A549 (cell line): ENCODE data around the gene NDUFA8. TPM values are rescaled to one million over a fixed set of nuclear protein-coding genes. Genes with fewer than 3 reads are reported as not detected.

Source experiments
- ATAC-seq, 2 experiments: fragments of 200-7000 bp in 1 of 2; fragments of >200 bp in 1 of 2; cut with Nextera tagmentation in 1 of 2; cut with Tn5 transposase in 1 of 2; 3 replicates each; pipeline versions ENCODE4 v1.8.0 to v1.9.1; 2018 to 2020; ENCODE audit warnings: mild to moderate bottlenecking in 1 of 2, moderate library complexity in 1 of 2
- CTCF ChIA-PET: fragments of 300-600 bp; sonication (Branson Sonifier 250); formaldehyde crosslinking; extraction: SDS; loops from one replicate; lab custom pipeline; 2021; ENCODE audit warnings: antibody characterized with exemption, inconsistent platforms; lab: Yijun Ruan, JAX
- POLR2A ChIA-PET: fragments of 350-600 bp; formaldehyde crosslinking; extraction: SDS; loops from one replicate; lab custom pipeline; 2021; ENCODE audit warnings: antibody characterized with exemption, inconsistent platforms; lab: Yijun Ruan, JAX
- DNase-seq, 2 experiments: peaks; one replicate each; pipeline versions ENCODE4 v3.0.0 to v3.0.0-alpha.2; 2011 to 2016; ENCODE audit warnings: low read depth in 1 of 2, low spot score in 1 of 2
- FAIRE-seq: peaks from 2 replicates; lab custom pipeline; 2011; peaks lifted over from hg19 to GRCh38; lab: Jason Lieb, UNC
- H3K27ac ChIP-seq, 2 experiments: fragments of >200 bp; sonication (Bioruptor Twin); formaldehyde crosslinking; 3 replicates each; pipeline ENCODE4 v1.5.1; 2016 to 2017
- H3K4me1 ChIP-seq: fragments of >200 bp; sonication (Bioruptor Twin); formaldehyde crosslinking; 3 replicates; pipeline ENCODE4 v1.6.1; 2016
- H3K4me2 ChIP-seq: fragments of >200 bp; sonication (Bioruptor Twin); formaldehyde crosslinking; 3 replicates; pipeline ENCODE4 v1.6.1; 2016
- H3K4me3 ChIP-seq: fragments of >200 bp; sonication (Bioruptor Twin); formaldehyde crosslinking; 3 replicates; pipeline ENCODE4 v1.5.1; 2016
- H3K9me3 ChIP-seq: fragments of >200 bp; sonication (Bioruptor Twin); formaldehyde crosslinking; 3 replicates; pipeline ENCODE4 v1.6.1; 2016
- BHLHE40 ChIP-seq: IDR thresholded peaks from 2 replicates; pipeline ENCODE4 v1.6.1; 2012; ENCODE audit warnings: low read depth, low read length, inconsistent platforms
- CBX2 ChIP-seq: fragments of 200-600 bp; sonication (generic); IDR thresholded peaks from 2 replicates; pipeline ENCODE4 v1.6.1; 2016; ENCODE audit warnings: low read depth, mild to moderate bottlenecking, borderline replicate concordance
- CHD4 ChIP-seq: fragments of 200-600 bp; sonication (generic); IDR thresholded peaks from 2 replicates; pipeline ENCODE4 v1.6.1; 2016; ENCODE audit warnings: antibody characterized with exemption, mild to moderate bottlenecking, borderline replicate concordance
- CTCF ChIP-seq: fragments of >200 bp; sonication (Bioruptor Twin); formaldehyde crosslinking; IDR thresholded peaks from 3 replicates; pipeline ENCODE4 v1.5.1; 2016
- EHMT2 ChIP-seq: fragments of 200-600 bp; sonication (generic); IDR thresholded peaks from 2 replicates; pipeline ENCODE4 v1.6.1; 2016; ENCODE audit warnings: antibody characterized with exemption, low read depth, mild to moderate bottlenecking, moderate library complexity
- ESRRA ChIP-seq: fragments of 150-350 bp; IDR thresholded peaks from 2 replicates; pipeline ENCODE4 v1.6.1; 2014; ENCODE audit warnings: mild to moderate bottlenecking, low read length, borderline replicate concordance
- FOSB ChIP-seq: fragments of 250-450 bp; sonication (Bioruptor Pico); IDR thresholded peaks from 2 replicates; pipeline ENCODE4 v1.5.0; 2020; ENCODE audit warnings: mild to moderate bottlenecking, moderate library complexity
- FOSL2 ChIP-seq, 2 experiments: fragments of 450-650 bp in 1 of 2; fragments of >200 bp in 1 of 2; sonication (Bioruptor Twin) in 1 of 2; formaldehyde crosslinking; IDR thresholded peaks; 2 replicates each; pipeline versions ENCODE4 v1.5.0 to v1.6.1; 2016 to 2020; ENCODE audit warnings: mild to moderate bottlenecking in 1 of 2, moderate library complexity in 1 of 2
- FOXS1 ChIP-seq: fragments of 250-450 bp; sonication (Bioruptor Pico); IDR thresholded peaks from 2 replicates; pipeline ENCODE4 v1.5.0; 2020; ENCODE audit warnings: mild to moderate bottlenecking, moderate library complexity
- HMGXB4 ChIP-seq: fragments of 250-450 bp; sonication (Bioruptor Pico); IDR thresholded peaks from 2 replicates; pipeline ENCODE4 v1.5.0; 2021; ENCODE audit warnings: mild to moderate bottlenecking, moderate library complexity, borderline replicate concordance
- JUN ChIP-seq, 2 experiments: fragments of >200 bp; sonication (Bioruptor Twin); formaldehyde crosslinking; IDR thresholded peaks; 2 replicates in 1 of 2; 3 replicates in 1 of 2; pipeline ENCODE4 v1.6.1; 2016 to 2017
- KDM1A ChIP-seq: fragments of 200-600 bp; sonication (generic); IDR thresholded peaks from 2 replicates; pipeline ENCODE4 v1.6.1; 2016; ENCODE audit warnings: low read depth, mild to moderate bottlenecking
- KDM5A ChIP-seq: fragments of 200-600 bp; sonication (generic); IDR thresholded peaks from 2 replicates; pipeline ENCODE4 v1.6.1; 2016; ENCODE audit warnings: antibody characterized with exemption, mild to moderate bottlenecking
- MAZ ChIP-seq: fragments of 150-350 bp; IDR thresholded peaks from 2 replicates; pipeline ENCODE4 v1.6.1; 2014; ENCODE audit warnings: antibody characterized with exemption, low read depth, low read length, borderline replicate concordance
- POLR2AphosphoS2 ChIP-seq: conservative IDR thresholded peaks from 2 replicates; pipeline ENCODE4 v1.6.1; 2012; ENCODE audit warnings: low read length, improper control_type of control experiment, inconsistent platforms
- REST ChIP-seq: fragments of 200-600 bp; sonication (generic); IDR thresholded peaks from 2 replicates; pipeline ENCODE4 v1.6.1; 2016; ENCODE audit warnings: antibody characterized with exemption, mild to moderate bottlenecking, moderate library complexity
- RFX5 ChIP-seq: fragments of 450-650 bp; IDR thresholded peaks from 2 replicates; pipeline ENCODE4 v1.7.1; 2014; ENCODE audit warnings: antibody characterized with exemption, mild to moderate bottlenecking, moderate library complexity
- TFCP2L1 ChIP-seq: fragments of 250-450 bp; sonication (Bioruptor Pico); IDR thresholded peaks from 2 replicates; pipeline ENCODE4 v1.5.0; 2021; ENCODE audit warnings: mild to moderate bottlenecking
- TP53 ChIP-seq: fragments of 250-450 bp; sonication (Bioruptor Pico); IDR thresholded peaks from 2 replicates; pipeline ENCODE4 v1.5.0; 2021; ENCODE audit warnings: mild to moderate bottlenecking, moderate library complexity
- ZC3H11A ChIP-seq: fragments of 450-650 bp; IDR thresholded peaks from 2 replicates; pipeline ENCODE4 v1.6.1; 2014; ENCODE audit warnings: antibody characterized with exemption, mild to moderate bottlenecking
- WGBS: methylation state at CpG from one replicate; pipeline ENCODE4 v1.1.6; 2017; ENCODE audit errors: missing lambda C conversion rate; 5-methylcytosine and 5-hydroxymethylcytosine counted together
- polyA plus RNA-seq, 4 experiments: library from polyadenylated mRNA; depleted of rRNA in 3 of 4; stranded (reverse); fragments of >200 nt; fragmentation: RNase III in 1 of 4; extraction: RNeasy Plus Mini Kit Qiagen cat#74134 plus additional on column Dnase treatment in 1 of 4; gene quantifications; 2 replicates in 3 of 4; 3 replicates in 1 of 4; pipeline ENCODE4 v1.2.3, GENCODE V29; 2011 to 2017

Gene NDUFA8
- polyA plus RNA-seq, 2 of the 4 experiments (the other 2 are of a cell fraction), result 120 to 145 TPM

GRCh38 chr9:122173670-122174069 lies 14.1 kb upstream of the NDUFA8 start:
- TF ChIP-seq RFX5, result no peak
- no peak for TF ChIP-seq EHMT2
- Histone ChIP-seq H3K27ac (no peak overlapping the region), H3K9me3 (no peaks in the 10 kb centered on the region), H3K4me1 (no peaks in the 10 kb centered on the region), H3K4me3 (no peak overlapping the region), H3K4me2 (no peak overlapping the region)
- ATAC-seq (no peak), DNase-seq (no peak), FAIRE-seq (no peak)
- ChIA-PET CTCF (interaction anchor here (1.0 to 1.2 kb wide), 2 partner anchors 9 to 636 kb away, joined by 3 to 5 read pairs; no protein-coding TSS in a partner anchor), POLR2A (no interaction called here)
- WGBS, result 20% methylated on average over 3 of the region's 3 CpGs

- DNase-seq (no peak), FAIRE-seq (no peak), ATAC-seq (no peak)
- Histone ChIP-seq H3K4me1 (no peaks in the 10 kb centered on the region), H3K27ac (no peak overlapping the region), H3K9me3 (0 out of 3 replicates have a peak, but pooled peaks cover 2% of the 10 kb centered on the region), H3K4me3 (no peak overlapping the region), H3K4me2 (no peak overlapping the region)
- 75% methylated on average over 5 of the region's 7 CpGs for WGBS
- ChIA-PET CTCF (interaction anchor here (0.6 to 1.7 kb wide), 6 partner anchors 9 to 179 kb away, joined by 3 to 5 read pairs (median 3); partner anchors contain the start of genes MORN5 and NDUFA8), POLR2A (no interaction called here)
- no peak for TF ChIP-seq TP53
- TF ChIP-seq ESRRA, result no peak
- TF ChIP-seq HMGXB4 (CRISPR knock-in tag), result no peak
- no peak for TF ChIP-seq FOXS1 (CRISPR knock-in tag)
- no peak for TF ChIP-seq KDM1A
- no peak for TF ChIP-seq POLR2AphosphoS2
- TF ChIP-seq ZC3H11A, result no peak
- TF ChIP-seq KDM5A, result no peak
- TF ChIP-seq EHMT2, result no peak
- no peak for TF ChIP-seq TFCP2L1
- no peak for TF ChIP-seq JUN (IDR thresholded peaks at IDR 0.05)
- TF ChIP-seq MAZ, result no peak
- no peak for TF ChIP-seq FOSB (CRISPR knock-in tag)
- TF ChIP-seq FOSL2 (IDR thresholded peaks at IDR 0.05), result no peak
- TF ChIP-seq FOSL2 (CRISPR knock-in tag; IDR thresholded peaks at IDR 0.05), result no peak
- no peak for TF ChIP-seq CBX2
- no peak for TF ChIP-seq CTCF
- TF ChIP-seq REST, result no peak
- TF ChIP-seq CHD4, result no peak
- no peak for TF ChIP-seq BHLHE40
Observed at GRCh38 chr9:122172131-122172530, 12.6 kb upstream of the NDUFA8 start.
